ENCODE measurements around the gene PAFAH1B1.

Gene PAFAH1B1

DNA sequence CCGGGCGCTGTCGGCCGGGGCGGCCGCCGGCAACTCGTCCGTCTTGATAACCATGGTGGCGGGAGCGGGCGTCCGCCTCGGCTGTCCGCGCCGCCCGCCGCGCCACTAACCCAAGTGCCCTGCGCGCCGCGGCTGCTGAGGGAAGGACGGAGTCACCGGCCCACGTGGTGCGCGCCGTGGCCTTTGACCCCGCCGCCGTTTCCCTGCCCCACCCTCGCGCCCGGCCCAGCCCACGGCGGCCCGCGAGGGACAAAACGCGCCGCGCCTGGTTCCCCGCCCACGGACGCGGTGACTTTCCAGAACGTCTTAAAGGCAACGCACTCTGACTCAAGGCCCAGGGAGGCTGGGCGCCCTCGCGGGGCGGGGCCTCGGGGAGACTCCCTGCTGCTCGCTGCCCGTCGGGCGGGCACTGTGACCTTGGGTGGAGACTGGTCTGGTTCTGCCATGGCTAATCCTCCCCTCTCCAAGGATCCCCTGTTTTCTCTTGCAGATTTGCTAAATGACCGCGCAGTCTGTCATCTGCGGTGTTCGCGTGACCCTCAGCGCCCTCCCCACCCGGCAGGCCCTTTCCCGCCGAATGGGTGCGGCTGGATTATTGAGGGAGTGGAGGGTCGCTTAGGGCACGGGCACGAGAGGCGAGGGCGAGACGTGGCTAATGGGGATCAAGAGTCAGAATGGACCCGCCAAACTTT lies 118.3 kb downstream of the PAFAH1B1 start, which contains the start of gene CLUH:
Gene CLUH, minus strand, starts transcription at position 157 of the 692 bp plus-strand sequence. Its CDS starts 103 bp downstream, at position 54.
- peak within 1 kb of the TSS; percentile 69 for H3K4me3 ChIP-seq (replicated peaks; ENCODE audit: low read depth, low read length)
- H3K27me3 ChIP-seq (replicated peaks; ENCODE audit: control insufficient read depth, insufficient read depth, low read length), result no peaks in the 10 kb centered on the region
- peak; percentile 99 for DNase-seq (ENCODE audit: extremely low read depth, insufficient read length)
- H3K36me3 ChIP-seq (ENCODE audit: control insufficient read depth, insufficient read depth, low read length), result peaks cover 3% of the 10 kb centered on the region; the same call in 1 of the 2 replicates
- TF ChIP-seq, protein P1, sequence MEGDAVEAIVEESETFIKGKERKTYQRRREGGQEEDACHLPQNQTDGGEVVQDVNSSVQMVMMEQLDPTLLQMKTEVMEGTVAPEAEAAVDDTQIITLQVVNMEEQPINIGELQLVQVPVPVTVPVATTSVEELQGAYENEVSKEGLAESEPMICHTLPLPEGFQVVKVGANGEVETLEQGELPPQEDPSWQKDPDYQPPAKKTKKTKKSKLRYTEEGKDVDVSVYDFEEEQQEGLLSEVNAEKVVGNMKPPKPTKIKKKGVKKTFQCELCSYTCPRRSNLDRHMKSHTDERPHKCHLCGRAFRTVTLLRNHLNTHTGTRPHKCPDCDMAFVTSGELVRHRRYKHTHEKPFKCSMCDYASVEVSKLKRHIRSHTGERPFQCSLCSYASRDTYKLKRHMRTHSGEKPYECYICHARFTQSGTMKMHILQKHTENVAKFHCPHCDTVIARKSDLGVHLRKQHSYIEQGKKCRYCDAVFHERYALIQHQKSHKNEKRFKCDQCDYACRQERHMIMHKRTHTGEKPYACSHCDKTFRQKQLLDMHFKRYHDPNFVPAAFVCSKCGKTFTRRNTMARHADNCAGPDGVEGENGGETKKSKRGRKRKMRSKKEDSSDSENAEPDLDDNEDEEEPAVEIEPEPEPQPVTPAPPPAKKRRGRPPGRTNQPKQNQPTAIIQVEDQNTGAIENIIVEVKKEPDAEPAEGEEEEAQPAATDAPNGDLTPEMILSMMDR (IDR thresholded peaks at IDR 0.05; ENCODE audit: insufficient read depth, low read length, poor library complexity, severe bottlenecking), result no peak

DNA sequence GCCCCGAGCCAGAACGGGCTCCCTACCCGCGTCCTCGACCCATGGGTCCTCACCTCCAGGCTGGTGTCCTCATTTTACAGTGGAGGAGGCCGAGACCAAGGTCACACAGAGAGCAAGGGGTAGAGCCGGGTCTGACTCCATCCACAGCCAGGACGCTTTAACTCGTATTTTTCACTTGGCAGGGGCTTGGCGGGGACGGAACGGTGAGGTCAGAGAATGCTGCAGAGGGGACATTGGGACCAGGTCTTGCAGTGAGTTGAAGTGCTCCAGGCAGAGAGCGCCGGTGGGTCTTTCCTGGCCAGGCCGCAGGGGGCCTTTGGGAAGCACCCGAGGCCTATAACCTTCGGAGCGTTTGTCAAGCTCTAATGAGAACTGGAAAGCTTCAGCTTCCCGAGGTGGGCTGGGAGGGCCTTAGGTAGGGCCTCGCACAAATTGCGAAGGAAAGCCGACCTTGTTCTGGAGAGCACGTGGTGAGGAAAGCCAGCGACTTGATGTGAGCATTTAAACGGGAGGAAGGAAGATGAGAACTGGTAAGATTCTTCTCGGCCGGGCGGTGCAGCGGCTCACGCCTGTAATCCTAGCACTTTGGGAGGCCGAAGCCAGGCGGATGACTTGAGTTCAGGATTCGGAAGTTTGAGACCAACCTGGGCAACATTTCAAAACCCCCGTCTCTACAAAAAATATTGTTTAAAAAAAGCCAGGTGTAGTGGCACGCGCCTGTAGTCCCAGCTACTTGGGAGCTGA lies 119.0 kb downstream of the PAFAH1B1 start:
- no peaks in the 10 kb centered on the region for H3K36me3 ChIP-seq (ENCODE audit: control insufficient read depth, insufficient read depth, low read length)
- DNase-seq (ENCODE audit: extremely low read depth, insufficient read length), result no peak
- TF ChIP-seq, protein P1 (IDR thresholded peaks at IDR 0.05; ENCODE audit: insufficient read depth, low read length, poor library complexity, severe bottlenecking), result no peak
- H3K4me3 ChIP-seq (replicated peaks; ENCODE audit: low read depth, low read length), result peak overlapping the region; percentile 59
- no peaks in the 10 kb centered on the region for H3K27me3 ChIP-seq (replicated peaks; ENCODE audit: control insufficient read depth, insufficient read depth, low read length)

GRCh38 chr17:2713881-2714280 lies 120.4 kb downstream of the PAFAH1B1 start:
- no peak for DNase-seq (ENCODE audit: extremely low read depth, insufficient read length)
- Histone ChIP-seq H3K36me3 (ENCODE audit: control insufficient read depth, insufficient read depth, low read length) (no peaks in the 10 kb centered on the region), H3K27me3 (replicated peaks; ENCODE audit: control insufficient read depth, insufficient read depth, low read length) (no peaks in the 10 kb centered on the region), H3K4me3 (replicated peaks; ENCODE audit: low read depth, low read length) (no peak overlapping the region)
- TF ChIP-seq, protein P1 (IDR thresholded peaks at IDR 0.05; ENCODE audit: insufficient read depth, low read length, poor library complexity, severe bottlenecking), result no peak

- TF ChIP-seq, protein P1 (IDR thresholded peaks at IDR 0.05; ENCODE audit: insufficient read depth, low read length, poor library complexity, severe bottlenecking), result no peak
- Histone ChIP-seq H3K27me3 (replicated peaks; ENCODE audit: control insufficient read depth, insufficient read depth, low read length) (no peaks in the 10 kb centered on the region), H3K36me3 (ENCODE audit: control insufficient read depth, insufficient read depth, low read length) (no peaks in the 10 kb centered on the region), H3K4me3 (replicated peaks; ENCODE audit: low read depth, low read length) (no peak overlapping the region)
- no peak for DNase-seq (ENCODE audit: extremely low read depth, insufficient read length)
Measured at GRCh38 chr17:2716649-2717048, 123.2 kb downstream of the PAFAH1B1 start.

DNA sequence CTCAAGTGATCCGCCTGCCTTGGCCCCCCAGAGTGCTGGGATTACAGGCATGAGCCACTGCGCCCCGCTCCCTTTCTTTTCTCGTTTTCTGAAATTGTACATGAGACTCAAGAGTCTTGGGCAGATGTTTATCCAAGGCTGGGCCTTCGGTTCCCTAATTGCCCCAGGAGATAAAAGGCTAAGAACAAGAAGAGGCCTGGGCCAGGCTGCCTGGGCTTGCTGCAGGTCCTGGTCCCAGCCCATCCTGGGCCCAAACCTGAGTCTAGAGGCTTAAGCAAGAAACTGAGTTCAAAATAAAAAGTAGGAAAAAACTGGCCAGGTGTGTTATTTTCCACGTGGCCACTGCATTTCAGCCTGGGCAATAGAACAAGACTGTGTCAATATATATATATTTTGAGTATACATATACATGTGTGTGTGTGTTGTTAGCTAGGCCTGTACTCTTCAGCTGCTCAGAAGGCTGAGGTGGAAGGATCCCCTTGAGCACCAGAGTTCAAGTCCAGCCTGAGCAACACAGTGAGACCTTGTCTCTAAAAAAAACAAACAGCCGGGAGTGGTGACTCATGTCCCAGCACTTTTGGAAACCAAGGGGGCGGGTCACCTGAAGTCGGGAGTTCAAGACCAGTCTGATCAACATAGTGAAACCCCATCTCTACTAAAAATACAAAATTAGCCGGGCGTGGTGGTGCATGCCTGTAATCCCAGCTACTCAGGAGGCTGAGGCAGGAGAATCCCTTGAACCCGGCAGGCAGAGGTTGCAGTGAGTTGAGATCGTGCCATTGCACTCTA lies 124.9 kb downstream of the PAFAH1B1 start:
- no peak for DNase-seq (ENCODE audit: extremely low read depth, insufficient read length)
- no peaks in the 10 kb centered on the region; the same call in 1 of the 2 replicates for H3K27me3 ChIP-seq (replicated peaks; ENCODE audit: control insufficient read depth, insufficient read depth, low read length)
- TF ChIP-seq, protein P1 (IDR thresholded peaks at IDR 0.05; ENCODE audit: insufficient read depth, low read length, poor library complexity, severe bottlenecking), result no peak

More for the DNA sequence above, 124.9 kb downstream of the PAFAH1B1 start:
- H3K4me3 ChIP-seq (replicated peaks; ENCODE audit: low read depth, low read length), result no peak overlapping the region
- H3K36me3 ChIP-seq (ENCODE audit: control insufficient read depth, insufficient read depth, low read length), result no peaks in the 10 kb centered on the region
